ENCODE measurements around the gene SRBD1.

Gene SRBD1

DNA sequence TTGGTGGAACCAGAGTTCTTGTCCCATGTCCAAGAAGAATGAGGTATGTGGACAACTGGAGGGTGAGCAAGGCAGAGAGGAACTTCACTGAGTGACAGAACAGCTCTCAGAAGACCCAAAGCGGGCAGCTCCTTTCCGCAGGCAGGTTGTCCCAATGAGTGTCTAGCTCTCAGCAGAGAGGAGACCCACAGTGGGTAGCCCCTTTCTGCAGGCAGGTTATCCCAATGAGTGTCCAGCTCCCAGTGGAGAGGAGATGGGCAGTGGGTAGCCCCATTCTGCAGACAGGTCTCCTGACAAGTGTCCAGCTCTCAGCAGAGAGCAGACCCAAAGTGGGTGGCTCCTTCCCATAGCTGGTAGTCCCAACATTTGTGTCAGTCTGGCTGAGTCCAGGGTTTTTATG lies 69.6 kb downstream of the SRBD1 start:
- Histone ChIP-seq H3K23ac (ENCODE audit: low read length in 2 of 2) (no peak overlapping the region), H4K91ac (ENCODE audit: low read length) (no peak overlapping the region), H3K9ac (ENCODE audit: low read length) (no peak overlapping the region), H3K4me2 (ENCODE audit: low read length, poor library complexity, severe bottlenecking) (no peak overlapping the region), H2AFZ (ENCODE audit: low read depth, low read length) (no peak overlapping the region), H3K36me3 (ENCODE audit: control insufficient read depth in 1 of 2, insufficient read depth in 2 of 2, low read depth in 1 of 2, low read length in 2 of 2) (peaks cover 17 to 60% of the 10 kb centered on the region in 2 experiments), H3K27me3 (ENCODE audit: control insufficient read depth in 1 of 2, insufficient read depth in 1 of 2, low read length in 2 of 2) (no peaks in the 10 kb centered on the region), H3K27ac (ENCODE audit: low read length, poor library complexity, severe bottlenecking) (no peak overlapping the region), H2BK12ac (ENCODE audit: low read length in 2 of 2) (no peak overlapping the region), H3K79me1 (replicated peaks; ENCODE audit: low read length, poor library complexity, severe bottlenecking) (peaks cover 4% of the 10 kb centered on the region), H3K4me1 (ENCODE audit: control insufficient read depth, insufficient read depth, low read depth, low read length) (no peaks in the 10 kb centered on the region), H3K4me3 (ENCODE audit: insufficient read depth in 1 of 2, low read depth in 1 of 2, low read length in 2 of 2) (no peak overlapping the region), H3K18ac (ENCODE audit: low read depth in 1 of 2, low read length in 2 of 2) (no peak overlapping the region), H3K4ac (ENCODE audit: low read depth in 1 of 2, low read length in 2 of 2) (no peak overlapping the region), H2BK15ac (ENCODE audit: low read depth, poor library complexity, severe bottlenecking) (no peak overlapping the region), H2BK5ac (ENCODE audit: low read depth, low read length, poor library complexity, severe bottlenecking) (no peak overlapping the region), H3K9me3 (ENCODE audit: control insufficient read depth, low read length) (peaks cover 8% of the 10 kb centered on the region), H4K8ac (ENCODE audit: low read length) (no peak overlapping the region), H2AK5ac (ENCODE audit: low read length, severe bottlenecking) (no peak overlapping the region), H2BK120ac (ENCODE audit: low read depth, low read length) (no peak overlapping the region), H3K14ac (ENCODE audit: low read length in 2 of 2) (no peak overlapping the region)
- DNase-seq: no peak
- WGBS: 100% methylated on average over 2 of the region's 2 CpGs

DNA sequence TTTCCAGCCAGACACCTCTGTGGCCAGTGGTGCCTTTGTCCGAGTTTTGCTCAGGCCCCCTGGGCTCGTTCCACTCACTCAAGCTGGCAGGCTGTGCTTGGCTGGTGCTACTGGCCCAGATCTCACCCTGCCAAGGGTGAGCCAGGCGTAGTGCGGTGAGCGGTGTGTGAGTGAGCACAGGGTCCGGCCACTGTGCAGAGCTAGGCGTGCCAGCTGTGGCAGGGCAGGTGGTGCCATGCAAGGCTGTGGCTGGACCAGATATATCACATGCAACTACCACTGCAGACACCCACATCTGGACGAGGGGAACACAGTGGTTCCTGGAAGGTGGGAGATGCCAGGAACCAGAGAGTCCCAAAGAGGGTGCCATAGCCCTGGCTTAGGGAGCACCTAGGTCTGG lies 70.1 kb downstream of the SRBD1 start:
- H4K8ac ChIP-seq (ENCODE audit: low read length): no peak overlapping the region
- no peak overlapping the region for H3K4me2 ChIP-seq (ENCODE audit: low read length, poor library complexity, severe bottlenecking)
- no peak overlapping the region for H3K9ac ChIP-seq (ENCODE audit: low read length)
- H2BK15ac ChIP-seq (ENCODE audit: low read depth, poor library complexity, severe bottlenecking): no peak overlapping the region
- DNase-seq: no peak
- H3K27me3 ChIP-seq (ENCODE audit: control insufficient read depth in 1 of 2, insufficient read depth in 1 of 2, low read length in 2 of 2): no peaks in the 10 kb centered on the region
- H3K4me3 ChIP-seq (ENCODE audit: insufficient read depth in 1 of 2, low read depth in 1 of 2, low read length in 2 of 2): no peak overlapping the region
- H3K23ac ChIP-seq (ENCODE audit: low read length in 2 of 2): no peak overlapping the region
- H3K79me1 ChIP-seq (replicated peaks; ENCODE audit: low read length, poor library complexity, severe bottlenecking): peaks cover 4% of the 10 kb centered on the region
- no peak overlapping the region for H3K4ac ChIP-seq (ENCODE audit: low read depth in 1 of 2, low read length in 2 of 2)
- no peak overlapping the region for H3K14ac ChIP-seq (ENCODE audit: low read length in 2 of 2)
- no peak overlapping the region for H2BK12ac ChIP-seq (ENCODE audit: low read length in 2 of 2)
- no peak overlapping the region for H3K27ac ChIP-seq (ENCODE audit: low read length, poor library complexity, severe bottlenecking)
- H4K91ac ChIP-seq (ENCODE audit: low read length): no peak overlapping the region
- H2BK120ac ChIP-seq (ENCODE audit: low read depth, low read length): no peak overlapping the region
- no peaks in the 10 kb centered on the region for H3K4me1 ChIP-seq (ENCODE audit: control insufficient read depth, insufficient read depth, low read depth, low read length)
- no peak overlapping the region for H3K18ac ChIP-seq (ENCODE audit: low read depth in 1 of 2, low read length in 2 of 2)
- 96% methylated on average over 8 of the region's 8 CpGs for WGBS
- peaks cover 8% of the 10 kb centered on the region for H3K9me3 ChIP-seq (ENCODE audit: control insufficient read depth, low read length)
- H2AK5ac ChIP-seq (ENCODE audit: low read length, severe bottlenecking): no peak overlapping the region
- no peak overlapping the region for H2BK5ac ChIP-seq (ENCODE audit: low read depth, low read length, poor library complexity, severe bottlenecking)
- peaks cover 17 to 55% of the 10 kb centered on the region in 2 experiments for H3K36me3 ChIP-seq (ENCODE audit: control insufficient read depth in 1 of 2, insufficient read depth in 2 of 2, low read depth in 1 of 2, low read length in 2 of 2)
- no peak overlapping the region for H2AFZ ChIP-seq (ENCODE audit: low read depth, low read length)

DNA sequence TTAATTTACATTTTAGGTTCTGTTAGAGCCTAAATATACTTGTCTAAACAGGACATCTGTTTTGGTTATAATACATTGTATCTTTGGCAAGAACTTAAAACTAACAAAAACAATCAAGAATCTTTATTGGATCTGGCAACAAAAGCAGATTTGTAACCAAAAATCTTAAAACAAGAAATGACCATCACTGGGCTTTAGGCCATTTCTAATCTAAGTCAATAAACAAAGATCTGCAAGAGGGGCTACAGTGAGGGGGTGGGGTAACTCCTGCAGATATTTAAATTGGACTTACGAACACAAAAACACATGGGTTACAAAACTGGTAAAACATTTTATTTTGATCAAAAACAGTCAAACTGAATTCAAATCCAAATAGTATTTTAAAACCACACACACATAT lies 77.3 kb downstream of the SRBD1 start:
- WGBS: 92% methylated on average over 1 of the region's 1 CpG
- Histone ChIP-seq H3K36me3 (ENCODE audit: control insufficient read depth in 1 of 2, insufficient read depth in 2 of 2, low read depth in 1 of 2, low read length in 2 of 2) (peaks cover 0 to 17% of the 10 kb centered on the region in 2 experiments), H3K18ac (ENCODE audit: low read depth in 1 of 2, low read length in 2 of 2) (no peak overlapping the region), H2AK5ac (ENCODE audit: low read length, severe bottlenecking) (no peak overlapping the region), H2BK15ac (ENCODE audit: low read depth, poor library complexity, severe bottlenecking) (no peak overlapping the region), H3K14ac (ENCODE audit: low read length in 2 of 2) (no peak overlapping the region), H3K79me1 (replicated peaks; ENCODE audit: low read length, poor library complexity, severe bottlenecking) (peaks cover 2% of the 10 kb centered on the region), H3K9me3 (ENCODE audit: control insufficient read depth, low read length) (no peaks in the 10 kb centered on the region), H3K27ac (ENCODE audit: low read length, poor library complexity, severe bottlenecking) (no peak overlapping the region), H3K23ac (ENCODE audit: low read length in 2 of 2) (no peak overlapping the region), H3K27me3 (ENCODE audit: control insufficient read depth in 1 of 2, insufficient read depth in 1 of 2, low read length in 2 of 2) (no peaks in the 10 kb centered on the region), H3K9ac (ENCODE audit: low read length) (no peak overlapping the region), H2BK120ac (ENCODE audit: low read depth, low read length) (no peak overlapping the region), H3K4me3 (ENCODE audit: insufficient read depth in 1 of 2, low read depth in 1 of 2, low read length in 2 of 2) (no peak overlapping the region), H4K8ac (ENCODE audit: low read length) (no peak overlapping the region), H4K91ac (ENCODE audit: low read length) (no peak overlapping the region), H3K4me2 (ENCODE audit: low read length, poor library complexity, severe bottlenecking) (no peak overlapping the region), H3K4me1 (ENCODE audit: control insufficient read depth, insufficient read depth, low read depth, low read length) (no peaks in the 10 kb centered on the region), H2AFZ (ENCODE audit: low read depth, low read length) (no peak overlapping the region), H2BK12ac (ENCODE audit: low read length in 2 of 2) (no peak overlapping the region), H3K4ac (ENCODE audit: low read depth in 1 of 2, low read length in 2 of 2) (no peak overlapping the region), H2BK5ac (ENCODE audit: low read depth, low read length, poor library complexity, severe bottlenecking) (no peak overlapping the region)
- no peak for DNase-seq

DNA sequence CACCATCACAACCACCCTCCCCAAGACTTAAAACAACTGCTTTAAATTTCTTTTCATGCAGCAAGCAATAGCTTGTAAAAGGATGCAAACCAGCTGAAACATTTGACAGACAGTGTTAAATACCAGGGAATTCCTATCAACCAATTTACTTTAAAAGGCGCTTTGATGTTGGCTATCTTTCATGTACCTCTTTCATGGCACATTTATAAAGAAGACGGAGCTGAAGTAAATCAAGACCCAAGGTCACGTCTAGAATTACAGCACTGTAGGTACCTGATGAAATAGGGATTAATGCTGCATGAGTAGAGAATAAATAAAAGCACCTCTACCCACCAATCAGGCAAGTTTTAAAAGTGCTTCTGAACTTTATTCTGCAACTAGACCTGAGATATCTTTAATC lies 78.9 kb downstream of the SRBD1 start:
- H3K18ac ChIP-seq (ENCODE audit: low read depth in 1 of 2, low read length in 2 of 2): no peak overlapping the region
- 100% methylated on average over 1 of the region's 3 CpGs for WGBS

More for the DNA sequence above, 78.9 kb downstream of the SRBD1 start:
- H3K27me3 ChIP-seq (ENCODE audit: control insufficient read depth in 1 of 2, insufficient read depth in 1 of 2, low read length in 2 of 2): no peaks in the 10 kb centered on the region
- H3K4me1 ChIP-seq (ENCODE audit: control insufficient read depth, insufficient read depth, low read depth, low read length): no peaks in the 10 kb centered on the region
- H3K14ac ChIP-seq (ENCODE audit: low read length in 2 of 2): no peak overlapping the region
- H3K4me2 ChIP-seq (ENCODE audit: low read length, poor library complexity, severe bottlenecking): no peak overlapping the region
- no peak overlapping the region for H3K9ac ChIP-seq (ENCODE audit: low read length)
- no peak overlapping the region for H2BK12ac ChIP-seq (ENCODE audit: low read length in 2 of 2)
- DNase-seq: no peak
- no peak overlapping the region for H2BK15ac ChIP-seq (ENCODE audit: low read depth, poor library complexity, severe bottlenecking)
- no peak overlapping the region for H3K4me3 ChIP-seq (ENCODE audit: insufficient read depth in 1 of 2, low read depth in 1 of 2, low read length in 2 of 2)
- no peak overlapping the region for H3K4ac ChIP-seq (ENCODE audit: low read depth in 1 of 2, low read length in 2 of 2)
- no peak overlapping the region for H2AFZ ChIP-seq (ENCODE audit: low read depth, low read length)
- H3K23ac ChIP-seq (ENCODE audit: low read length in 2 of 2): no peak overlapping the region
- no peaks in the 10 kb centered on the region for H3K9me3 ChIP-seq (ENCODE audit: control insufficient read depth, low read length)
- H2BK5ac ChIP-seq (ENCODE audit: low read depth, low read length, poor library complexity, severe bottlenecking): no peak overlapping the region
- peaks cover 2% of the 10 kb centered on the region for H3K79me1 ChIP-seq (replicated peaks; ENCODE audit: low read length, poor library complexity, severe bottlenecking)
- no peak overlapping the region for H4K91ac ChIP-seq (ENCODE audit: low read length)
- H4K8ac ChIP-seq (ENCODE audit: low read length): no peak overlapping the region
- H3K27ac ChIP-seq (ENCODE audit: low read length, poor library complexity, severe bottlenecking): no peak overlapping the region
- H2BK120ac ChIP-seq (ENCODE audit: low read depth, low read length): no peak overlapping the region
- H2AK5ac ChIP-seq (ENCODE audit: low read length, severe bottlenecking): no peak overlapping the region
- peaks cover 0 to 8% of the 10 kb centered on the region in 2 experiments for H3K36me3 ChIP-seq (ENCODE audit: control insufficient read depth in 1 of 2, insufficient read depth in 2 of 2, low read depth in 1 of 2, low read length in 2 of 2)
